ENCODE results near the gene MEX3D. TPM values are rescaled to one million over a fixed set of nuclear protein-coding genes. Genes with fewer than 3 reads are reported as not detected.

Gene MEX3D
- total and polyA plus RNA-seq, 2 experiments from 2014 or later: 4.5 to 49.7 TPM

- Histone ChIP-seq H3K36me3 (no peaks in the 10 kb centered on the region), H3K27me3 (peaks cover 57% of the 10 kb centered on the region)
- DNase-seq (ENCODE audit: low read depth in 1 of 2, low spot score in 1 of 2): no peak
Observed at GRCh38 chr19:1529430-1529816, 38.7 kb downstream of the MEX3D start.

GRCh38 chr19:1528596-1529429 is 39.3 kb downstream of the MEX3D start:
- H3K4me1 ChIP-seq (ENCODE audit: low read depth): no peaks in the 10 kb centered on the region
- H3K27ac ChIP-seq: no peak overlapping the region
- H3K36me3 ChIP-seq: no peaks in the 10 kb centered on the region
- H3K27me3 ChIP-seq: peaks cover 63% of the 10 kb centered on the region
- DNase-seq (ENCODE audit: low read depth in 1 of 2, low spot score in 1 of 2): no peak
- H3K4me3 ChIP-seq: no peak overlapping the region
- no peak for TF ChIP-seq CTCF (IDR thresholded peaks at IDR 0.05; ENCODE audit: low read depth, low read length)
- no peaks in the 10 kb centered on the region for H3K9me3 ChIP-seq (ENCODE audit: low read depth)

More at GRCh38 chr19:1529430-1529816, 38.7 kb downstream of the MEX3D start:
- H3K27ac ChIP-seq: no peak overlapping the region
- no peak for TF ChIP-seq CTCF (IDR thresholded peaks at IDR 0.05; ENCODE audit: low read depth, low read length)
- no peaks in the 10 kb centered on the region for H3K9me3 ChIP-seq (ENCODE audit: low read depth)
- no peak overlapping the region for H3K4me3 ChIP-seq
- no peaks in the 10 kb centered on the region for H3K4me1 ChIP-seq (ENCODE audit: low read depth)

- H3K4me1 ChIP-seq (ENCODE audit: low read depth): no peaks in the 10 kb centered on the region
- TF ChIP-seq CTCF (IDR thresholded peaks at IDR 0.05; ENCODE audit: low read depth, low read length): no peak
- peaks cover 74% of the 10 kb centered on the region for H3K27me3 ChIP-seq
- H3K36me3 ChIP-seq: no peaks in the 10 kb centered on the region
- no peaks in the 10 kb centered on the region for H3K9me3 ChIP-seq (ENCODE audit: low read depth)
- DNase-seq (ENCODE audit: low read depth in 1 of 2, low spot score in 1 of 2): no peak
- H3K4me3 ChIP-seq: no peak overlapping the region
- H3K27ac ChIP-seq: no peak overlapping the region
Observed at GRCh38 chr19:1527650-1528309, 40.3 kb downstream of the MEX3D start.

- Histone ChIP-seq H3K27me3 (peaks cover 80% of the 10 kb centered on the region), H3K9me3 (ENCODE audit: low read depth) (no peaks in the 10 kb centered on the region), H3K4me3 (no peak overlapping the region), H3K4me1 (ENCODE audit: low read depth) (no peaks in the 10 kb centered on the region), H3K36me3 (no peaks in the 10 kb centered on the region), H3K27ac (no peak overlapping the region)
- DNase-seq (ENCODE audit: low read depth in 1 of 2, low spot score in 1 of 2): no peak
- no peak for TF ChIP-seq CTCF (IDR thresholded peaks at IDR 0.05; ENCODE audit: low read depth, low read length)
Observed at GRCh38 chr19:1526979-1527649, 41.0 kb downstream of the MEX3D start.

GRCh38 chr19:1526066-1526778 is 41.9 kb downstream of the MEX3D start:
- Histone ChIP-seq H3K36me3 (no peaks in the 10 kb centered on the region), H3K27ac (no peak overlapping the region), H3K4me3 (no peak overlapping the region), H3K27me3 (peaks cover 77% of the 10 kb centered on the region), H3K4me1 (ENCODE audit: low read depth) (no peaks in the 10 kb centered on the region), H3K9me3 (ENCODE audit: low read depth) (no peaks in the 10 kb centered on the region)
- no peak for TF ChIP-seq CTCF (IDR thresholded peaks at IDR 0.05; ENCODE audit: low read depth, low read length)
- no peak for DNase-seq (ENCODE audit: low read depth in 1 of 2, low spot score in 1 of 2)
